HL-60/S4 treated with phorbol 12-myristate 13-acetate at 8.2 ng/mL for 4 days and 3 days (cell line): ENCODE measurements around the gene DNAJC21.

Experiments
- in situ Hi-C: fragments of 300-500 bp; cut with MboI; formaldehyde crosslinking; loops from 2 replicates; pipeline ENCODE4 v1.15.0; 2022; ENCODE audit warnings: low sequenced_read_pairs

Gene DNAJC21

GRCh38 chr5:34976347-34976746 is 47.0 kb downstream of the DNAJC21 start:
- in situ Hi-C loops = no loop called here

GRCh38 chr5:34977934-34978613 is 48.7 kb downstream of the DNAJC21 start:
- in situ Hi-C loops = no loop called here

GRCh38 chr5:34978681-34979080 is 49.3 kb downstream of the DNAJC21 start:
- in situ Hi-C loops = no loop called here

GRCh38 chr5:34982823-34983222 is 53.5 kb downstream of the DNAJC21 start:
- in situ Hi-C loops = no loop called here

- in situ Hi-C loops = no loop called here
Measured at GRCh38 chr5:34986965-34987364, 57.6 kb downstream of the DNAJC21 start.

GRCh38 chr5:34991486-34992238 is 62.3 kb downstream of the DNAJC21 start:
- in situ Hi-C loops = no loop called here

DNA sequence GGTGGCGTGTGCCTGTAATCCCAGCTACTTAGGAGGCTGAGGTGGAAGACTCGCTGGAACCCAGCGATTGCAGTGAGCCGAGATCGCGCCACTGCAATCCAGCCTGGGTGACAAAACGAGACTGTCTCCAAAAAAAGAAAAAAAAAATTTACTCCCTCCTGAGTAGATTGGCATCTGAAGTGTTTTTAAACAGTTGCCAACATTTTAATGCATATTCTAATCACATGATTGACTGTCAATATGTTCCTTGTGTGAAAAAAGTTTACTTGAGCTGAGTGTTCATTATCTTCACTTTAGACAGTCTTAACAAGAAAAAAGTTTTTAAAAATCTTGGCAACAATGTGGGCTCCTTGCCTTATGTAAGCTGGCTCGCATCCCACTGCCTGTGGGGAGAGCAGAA is 64.6 kb downstream of the DNAJC21 start:
- in situ Hi-C loops = no loop called here

DNA sequence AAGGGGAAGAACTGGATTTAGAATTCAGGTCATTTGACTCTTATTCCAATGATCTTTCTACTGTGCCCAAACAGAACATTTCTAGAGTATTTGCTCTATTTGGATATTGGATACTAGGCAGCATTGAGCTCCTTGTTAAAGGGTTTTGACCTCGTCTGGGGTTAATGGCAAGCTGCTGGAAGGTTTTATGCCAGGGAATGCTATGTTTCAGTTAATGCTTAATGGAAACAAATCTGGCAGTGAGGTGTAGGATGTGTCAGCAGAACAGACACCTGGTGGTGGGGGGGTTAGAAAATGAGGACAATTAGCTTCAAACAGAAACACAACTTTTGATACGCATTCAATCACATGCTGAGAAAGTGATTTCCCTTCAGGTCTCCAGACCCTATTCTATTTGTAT is 66.9 kb downstream of the DNAJC21 start:
- in situ Hi-C loops = no loop called here

- in situ Hi-C loops = no loop called here
Measured at GRCh38 chr5:34998058-34998789, 68.9 kb downstream of the DNAJC21 start.

GRCh38 chr5:35001842-35002241 is 72.5 kb downstream of the DNAJC21 start:
- in situ Hi-C loops = no loop called here

GRCh38 chr5:35002459-35002858 is 73.1 kb downstream of the DNAJC21 start:
- in situ Hi-C loops = no loop called here

DNA sequence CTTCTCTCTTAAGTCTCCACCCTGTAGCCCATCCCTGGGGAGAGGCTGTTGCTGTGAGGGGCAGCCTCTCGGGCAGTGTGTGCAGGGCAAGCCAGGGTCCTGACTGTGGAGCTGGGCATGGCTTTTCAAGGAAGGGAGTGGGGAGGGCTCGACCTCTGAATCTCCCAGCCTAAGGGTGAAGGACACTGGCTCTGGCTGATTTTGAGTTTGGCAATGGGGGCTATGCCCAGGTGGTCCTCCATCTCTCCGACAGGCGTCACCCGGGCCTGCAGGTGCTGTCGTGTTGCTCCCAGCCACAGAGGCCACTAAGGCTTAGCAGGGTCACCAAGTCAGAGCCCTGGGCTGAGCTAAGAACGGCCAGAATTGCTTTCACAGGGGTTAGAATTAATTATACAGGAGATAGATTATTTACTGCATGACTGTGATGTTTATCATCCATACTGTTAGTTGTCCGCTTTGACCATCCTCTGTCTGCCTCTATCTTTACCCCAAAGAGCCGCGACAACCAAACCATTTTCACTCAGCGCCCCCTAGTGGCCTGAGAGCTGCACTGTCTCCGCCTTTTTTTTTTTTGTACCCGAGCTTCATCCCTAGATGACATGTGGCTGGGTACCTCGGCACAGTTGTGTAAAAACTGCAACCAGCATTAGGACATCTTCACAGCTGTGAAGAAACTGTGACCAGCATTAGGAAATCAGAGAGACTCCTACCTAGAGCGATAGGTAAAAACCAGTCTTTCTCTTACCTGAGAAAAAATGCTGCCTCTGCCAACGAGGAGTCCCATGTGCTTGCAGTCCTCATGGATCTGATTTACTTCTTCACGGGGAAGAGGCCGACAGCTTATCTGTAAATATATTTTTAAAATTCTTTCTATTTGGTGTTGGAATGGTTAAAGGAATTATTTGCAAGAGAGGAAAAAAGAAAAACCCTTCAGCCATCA is 73.9 kb downstream of the DNAJC21 start:
- in situ Hi-C loops = no loop called here

- in situ Hi-C loops = no loop called here
Measured at GRCh38 chr5:35004200-35004599, 74.8 kb downstream of the DNAJC21 start.

- in situ Hi-C loops = no loop called here
Measured at GRCh38 chr5:35004771-35005170, 75.4 kb downstream of the DNAJC21 start.
